Activated T-cell treated with anti-CD3 and anti-CD28 coated beads for 24 hours (primary cell): Measurements from ENCODE around the gene PRRC2C.

Experiments
- DNase-seq: peaks from one replicate; pipeline ENCODE4 v3.0.0-alpha.2; 2020; ENCODE audit warnings: low read depth

PRRC2C gene

GRCh38 chr1:171637928-171638576 is 152.7 kb downstream of the PRRC2C start:
- DNase-seq: no peak

- DNase-seq: no peak
Observed at GRCh38 chr1:171640225-171640624, 154.9 kb downstream of the PRRC2C start.

GRCh38 chr1:171641076-171641864 is 155.9 kb downstream of the PRRC2C start:
- no peak for DNase-seq

GRCh38 chr1:171642197-171642596 is 156.9 kb downstream of the PRRC2C start:
- no peak for DNase-seq
